HG03575 (cell line): ENCODE results near the gene GNAZ.

Experiments
- ATAC-seq: cut with Tn5 transposase; IDR thresholded peaks from one replicate; pipeline ENCODE4 v1.9.1; 2021; ENCODE audit not compliant: unreplicated experiment, insufficient number of reproducible peaks, low FRiP score; ENCODE audit errors: extremely low read depth

Gene GNAZ

DNA sequence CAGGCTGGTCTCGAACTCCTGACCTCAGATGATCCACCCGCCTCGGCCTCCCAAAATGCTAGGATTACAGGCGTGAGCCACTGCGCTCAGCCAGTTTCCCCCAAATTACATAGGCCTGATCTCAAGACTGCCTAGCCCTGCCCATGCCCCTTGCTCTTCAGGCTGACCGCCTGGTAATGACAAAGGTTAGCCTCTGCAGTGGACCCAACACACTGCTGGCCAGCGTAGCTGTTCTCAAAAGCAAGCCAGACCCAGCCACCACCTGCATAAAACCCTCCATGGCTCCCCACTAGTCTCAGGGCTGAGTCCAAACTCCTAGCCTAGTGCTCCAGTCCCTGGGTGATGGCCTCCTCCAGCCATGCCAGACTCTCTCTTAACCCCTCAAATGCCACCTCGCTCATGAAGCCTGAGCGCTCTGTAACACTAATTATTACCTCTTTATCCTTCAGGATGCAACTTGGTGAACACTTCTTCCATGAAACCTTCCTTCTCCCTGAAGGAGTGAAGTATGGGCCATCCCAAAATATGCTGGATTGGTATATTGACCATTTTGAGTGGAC, 72.3 kb downstream of the GNAZ start:
- ATAC-seq, result no peak

DNA sequence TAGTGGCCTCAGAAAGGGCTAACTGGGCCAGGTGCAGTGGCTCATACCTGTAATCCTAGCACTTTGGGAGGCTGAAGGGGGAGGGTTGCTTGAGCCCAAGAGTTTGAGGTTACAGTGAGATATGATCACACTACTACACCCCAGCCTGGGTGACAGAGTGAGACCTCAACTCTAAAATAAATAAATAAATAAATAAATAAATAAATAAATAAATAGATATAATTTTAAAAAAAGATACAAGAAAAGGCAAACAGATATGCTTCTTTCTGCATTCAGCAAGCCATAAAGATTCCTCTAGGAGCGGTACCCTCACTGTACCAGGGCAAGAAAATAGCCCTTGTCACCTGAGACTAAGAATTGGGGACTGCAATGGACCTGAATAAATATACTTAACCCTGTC, 72.8 kb downstream of the GNAZ start:
- ATAC-seq, result no peak

DNA sequence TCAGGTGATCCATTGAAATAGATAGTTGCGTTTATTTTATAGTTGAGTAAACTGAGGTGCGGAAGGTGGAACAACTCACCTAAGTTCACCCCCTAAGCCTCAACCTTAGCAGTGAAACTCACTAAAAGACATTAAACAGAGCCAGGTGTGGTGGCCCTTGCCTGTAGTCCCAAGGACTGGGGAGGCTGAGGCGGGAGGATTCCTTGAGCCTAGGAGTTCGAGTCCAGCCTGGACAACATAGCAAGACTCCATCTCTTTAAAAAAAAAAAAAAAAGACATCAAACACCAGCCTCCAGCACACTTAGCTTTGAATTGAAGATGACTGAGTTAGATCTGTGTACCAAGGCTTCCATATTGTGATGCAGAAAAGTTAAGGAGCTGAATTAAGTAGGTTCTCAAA, 74.1 kb downstream of the GNAZ start:
- no peak for ATAC-seq

- no peak for ATAC-seq
Measured at GRCh38 chr22:23144932-23145877, 74.9 kb downstream of the GNAZ start, which contains the start of gene RAB36. TSS of gene RAB36 (plus strand) at chr22:23145477. CDS start at chr22:23146617, 1,140 bp downstream.

- no peak for ATAC-seq
Measured at GRCh38 chr22:23145878-23146470, 75.7 kb downstream of the GNAZ start.

DNA sequence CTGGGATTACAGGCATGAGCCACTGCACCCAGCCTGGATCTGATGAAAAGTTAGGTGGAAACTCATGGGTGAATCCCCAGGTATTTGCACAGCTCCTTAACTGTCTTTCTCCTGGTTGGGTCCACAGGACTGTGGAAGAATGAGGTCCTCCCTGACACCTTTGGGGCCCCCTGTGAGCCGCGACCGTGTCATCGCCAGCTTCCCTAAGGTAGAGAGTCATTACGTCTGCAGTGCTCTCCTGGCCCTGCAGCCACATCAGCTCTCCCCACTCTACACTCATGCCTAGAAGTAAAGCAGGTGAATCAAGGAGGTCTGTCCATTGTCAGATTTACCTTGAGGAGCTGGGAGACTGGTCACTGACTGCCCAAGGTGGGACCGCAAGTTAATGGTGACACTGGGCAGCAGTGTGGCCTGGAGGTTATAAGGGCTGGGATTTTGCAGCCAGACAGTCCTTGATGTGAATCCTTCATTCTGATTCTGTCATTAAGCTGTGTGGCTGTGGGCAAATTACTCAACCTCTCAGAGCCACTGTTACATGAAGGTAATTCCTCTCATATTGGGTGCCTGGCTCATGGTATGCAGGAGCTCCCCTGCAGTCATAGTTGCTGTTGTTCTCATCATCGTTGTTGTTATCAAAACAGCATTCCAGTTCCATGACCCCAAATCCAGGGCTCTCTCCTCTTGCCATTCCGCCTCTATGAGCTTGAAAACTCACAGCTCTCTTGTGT, 76.3 kb downstream of the GNAZ start:
- no peak for ATAC-seq

DNA sequence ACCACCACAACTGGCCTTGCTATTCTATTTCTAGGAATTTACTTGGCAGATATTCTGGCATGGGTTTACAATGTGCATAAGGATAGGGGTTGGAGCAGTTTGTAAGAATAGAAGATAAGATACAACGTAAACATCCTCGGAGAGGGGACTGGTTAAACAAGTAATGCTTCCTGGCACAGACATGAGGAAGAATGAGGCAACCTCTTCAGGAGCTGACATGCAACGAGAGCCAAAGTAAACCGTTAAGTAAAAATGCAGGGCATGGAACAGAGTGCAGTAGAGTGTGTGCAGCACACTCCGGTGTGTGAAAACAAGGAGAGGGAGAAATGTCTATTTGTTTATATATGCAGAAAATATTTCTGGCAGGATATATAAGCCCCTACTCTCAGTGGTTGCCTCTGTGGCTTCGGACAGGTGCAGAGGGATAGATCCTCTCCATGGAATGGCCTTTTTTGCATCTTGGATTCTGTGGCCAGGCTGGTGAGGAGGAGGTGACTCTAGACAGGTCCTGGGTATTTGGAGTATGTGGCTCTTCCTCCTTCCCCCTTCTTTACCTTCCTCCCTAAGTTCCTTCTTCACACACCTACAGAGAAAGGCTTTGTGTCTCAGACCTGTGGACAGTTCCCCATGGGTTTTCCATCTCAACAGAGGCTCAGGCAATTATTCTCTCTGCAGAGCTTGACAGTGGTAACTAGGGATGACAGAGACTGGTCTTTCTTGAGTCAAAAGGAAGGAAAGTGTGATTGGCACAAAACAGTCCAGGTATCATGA, 77.5 kb downstream of the GNAZ start:
- ATAC-seq, result no peak

DNA sequence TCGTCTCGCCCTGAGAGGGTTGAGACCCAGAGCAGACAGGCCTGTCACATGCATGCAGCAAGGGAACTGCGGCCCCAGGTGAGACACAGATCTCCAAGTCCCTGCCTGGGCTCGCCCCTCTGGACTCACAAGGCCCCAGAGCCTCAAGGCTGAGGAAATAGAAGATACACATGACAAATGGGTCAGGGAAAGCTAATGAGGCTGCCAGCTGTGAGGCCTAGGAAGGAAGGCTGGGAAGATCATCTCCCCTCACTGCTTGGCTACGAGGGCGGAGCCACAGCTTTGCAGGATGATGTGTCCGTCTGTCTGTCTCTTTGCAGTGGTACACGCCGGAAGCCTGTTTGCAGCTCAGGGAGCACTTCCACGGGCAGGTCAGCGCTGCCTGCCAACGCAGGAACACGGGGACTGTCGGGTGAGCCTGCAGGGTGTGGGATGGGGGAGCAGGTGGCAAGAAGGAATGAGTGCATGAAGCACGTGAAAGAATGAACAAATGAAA, 79.5 kb downstream of the GNAZ start:
- no peak for ATAC-seq

GRCh38 chr22:23150762-23151161, 80.4 kb downstream of the GNAZ start:
- ATAC-seq, result no peak

DNA sequence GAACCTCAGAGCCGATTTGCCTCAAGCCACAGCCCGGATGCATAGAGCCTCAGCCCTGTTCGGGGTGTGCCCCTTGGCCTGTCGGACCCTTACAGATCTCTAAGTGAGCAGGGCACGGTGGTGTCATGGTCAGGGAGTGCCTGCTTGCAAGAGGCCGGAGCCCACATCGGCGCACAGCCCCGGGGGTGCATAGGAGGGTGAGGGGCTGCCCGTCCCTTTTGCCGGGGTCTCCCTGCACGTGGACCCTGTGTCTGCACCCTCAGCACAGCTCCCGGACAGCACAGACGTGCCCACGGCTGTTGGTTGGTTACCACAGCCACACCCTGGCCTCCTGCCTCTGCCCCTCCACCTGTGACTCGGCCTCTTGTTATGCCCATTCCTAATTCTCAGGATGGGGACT, 81.5 kb downstream of the GNAZ start:
- no peak for ATAC-seq

DNA sequence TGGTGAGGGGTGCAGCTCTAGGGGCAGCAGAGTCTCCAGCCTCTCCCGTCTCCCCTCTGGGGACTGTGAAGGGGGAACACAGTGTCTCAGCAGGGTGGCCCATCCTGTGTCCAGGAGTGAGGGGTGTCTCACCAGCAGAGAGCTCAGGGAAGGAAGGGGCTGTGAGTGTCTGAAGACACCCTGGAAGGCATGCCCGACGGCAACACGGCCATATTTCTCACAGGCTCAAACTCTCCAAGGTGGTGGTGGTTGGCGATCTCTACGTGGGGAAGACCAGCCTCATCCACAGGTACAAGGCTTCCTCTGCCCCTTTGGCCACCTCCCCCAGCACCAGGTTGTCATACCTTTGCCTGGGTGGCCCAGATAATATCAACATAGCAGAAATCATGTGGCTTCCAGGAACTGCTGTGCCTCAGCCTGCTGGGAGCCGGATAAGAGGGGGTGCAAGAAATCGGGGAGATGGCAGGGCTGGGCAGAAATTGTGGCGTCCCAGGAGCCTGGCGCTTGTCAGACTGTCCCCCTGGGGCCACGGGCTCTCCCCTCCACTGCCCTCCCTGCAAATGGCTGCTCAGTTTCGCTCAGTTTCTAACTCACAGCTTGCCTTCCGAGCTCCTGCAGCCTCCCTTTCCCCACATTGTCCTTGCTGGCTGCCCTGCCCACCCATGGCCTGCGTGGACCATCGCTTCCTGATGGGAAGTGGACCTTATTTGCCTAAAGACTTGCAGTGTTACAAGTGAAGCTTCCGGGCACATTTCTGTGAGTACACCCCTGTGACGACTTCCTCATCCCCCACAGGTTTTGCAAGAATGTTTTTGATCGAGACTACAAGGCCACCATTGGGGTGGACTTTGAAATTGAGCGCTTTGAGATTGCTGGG, 82.2 kb downstream of the GNAZ start:
- no peak for ATAC-seq

GRCh38 chr22:23153994-23154393, 83.7 kb downstream of the GNAZ start:
- no peak for ATAC-seq

- no peak for ATAC-seq
Measured at GRCh38 chr22:23154461-23154860, 84.1 kb downstream of the GNAZ start.

GRCh38 chr22:23155143-23155542, 84.8 kb downstream of the GNAZ start:
- no peak for ATAC-seq

DNA sequence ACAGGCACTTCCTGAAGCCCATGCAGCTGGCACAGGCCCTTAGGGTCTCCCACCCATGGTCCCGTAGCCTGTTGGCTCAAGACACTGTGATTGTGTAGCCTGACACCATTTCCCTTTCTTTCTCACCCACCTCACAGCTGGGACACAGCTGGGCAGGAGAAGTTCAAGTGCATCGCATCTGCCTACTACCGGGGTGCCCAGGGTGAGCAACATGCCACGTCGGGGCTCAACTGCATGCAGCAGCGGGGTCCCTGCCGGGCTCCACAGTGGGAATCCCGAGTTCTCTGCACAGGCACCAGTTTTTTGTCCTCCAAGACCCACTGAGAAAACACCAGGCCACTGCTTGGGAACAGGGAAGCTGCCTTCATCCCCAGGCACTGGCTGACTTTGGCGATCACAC, 85.5 kb downstream of the GNAZ start:
- no peak for ATAC-seq

DNA sequence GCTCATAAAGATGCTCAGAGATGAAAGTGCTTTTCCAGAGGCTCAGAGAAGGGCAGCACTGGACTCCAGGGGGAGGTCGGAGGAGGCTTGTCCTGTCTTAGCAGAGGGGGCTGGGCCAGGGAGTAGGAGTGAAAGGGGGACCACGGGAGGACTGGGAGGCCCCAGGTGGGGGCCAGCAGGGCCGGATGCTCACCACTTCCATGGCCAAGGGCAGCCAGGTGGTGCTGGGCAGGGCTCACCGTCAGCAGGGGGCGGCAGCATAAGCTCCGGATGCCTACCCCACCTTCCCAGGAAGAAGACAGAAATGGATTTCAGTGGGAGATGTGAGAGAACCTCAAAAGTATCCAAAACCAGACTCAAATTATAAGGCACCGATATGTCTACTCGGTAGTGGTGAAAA, 86.0 kb downstream of the GNAZ start:
- ATAC-seq, result no peak

DNA sequence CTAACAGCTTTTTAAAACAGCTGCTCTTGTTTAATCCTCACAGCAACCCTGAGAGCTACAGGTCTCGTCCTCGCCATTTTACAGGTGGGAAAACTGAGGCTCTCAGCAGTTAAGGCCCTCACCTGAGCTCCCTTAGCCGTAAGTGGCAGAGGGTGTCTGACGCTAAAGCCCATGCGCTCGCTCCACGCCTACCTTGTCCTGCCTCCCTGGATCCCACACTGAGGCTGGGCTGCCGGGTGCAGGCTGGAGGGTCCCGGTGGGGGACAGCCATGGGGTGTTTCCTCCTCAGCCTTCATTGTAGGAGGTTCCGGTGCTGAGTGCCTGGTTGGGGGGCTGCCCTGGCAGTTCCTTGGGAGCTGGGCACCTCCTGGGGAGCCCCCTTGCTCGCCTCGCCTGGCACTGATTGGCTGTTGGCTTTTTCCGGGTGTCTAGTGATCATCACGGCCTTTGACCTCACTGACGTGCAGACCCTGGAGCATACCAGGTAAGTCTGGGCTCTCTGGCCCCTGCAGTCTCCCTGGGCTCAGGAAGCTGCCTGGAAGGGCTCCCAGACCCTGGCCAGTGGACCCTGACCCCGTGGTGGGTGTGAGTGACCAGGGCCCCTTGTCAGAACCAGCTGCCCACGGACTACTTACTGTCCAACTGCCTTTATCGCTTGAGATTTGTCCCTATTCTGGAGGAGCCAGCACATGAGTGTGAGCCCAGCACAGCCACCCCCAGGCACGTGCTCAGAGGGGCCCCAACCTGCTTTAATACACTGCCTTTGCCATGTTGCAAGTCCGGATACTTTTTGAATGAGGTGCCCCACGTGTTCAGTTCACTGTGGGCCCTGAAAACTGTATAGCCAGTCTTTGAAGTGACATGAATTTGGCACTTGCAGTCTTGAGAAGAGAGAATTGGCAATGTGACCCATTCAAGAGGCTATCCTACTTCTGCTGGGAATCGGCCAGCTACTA, 87.5 kb downstream of the GNAZ start:
- no peak for ATAC-seq
